Fibroblast of upper back skin (primary cell): ENCODE data around the gene ANKK1.
A peak's percentile ranks its signal among the peaks of the same experiment; 100 is the strongest.

Source experiments
- DNase-seq: peaks from one replicate; pipeline ENCODE4 v3.0.0-alpha.2; 2013

Gene ANKK1

DNA sequence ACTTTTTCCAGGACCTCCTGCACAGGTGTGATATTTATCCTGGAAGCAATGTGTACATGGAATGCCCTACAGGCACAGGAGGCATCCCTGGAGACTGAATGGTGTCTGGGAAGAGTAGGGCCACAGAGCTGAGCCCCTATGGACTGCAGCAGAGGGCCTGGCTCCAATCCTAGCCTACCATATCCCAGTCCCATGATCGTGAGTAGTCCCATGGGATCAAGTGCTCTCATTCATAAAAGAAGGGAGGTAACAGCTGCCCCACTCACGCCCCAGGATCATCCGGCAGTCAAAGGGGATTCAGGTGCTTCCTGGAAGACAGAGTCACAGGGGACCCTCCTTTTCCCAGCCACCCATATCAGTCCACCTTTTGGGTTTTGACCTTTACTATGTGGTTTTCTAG, 24.0 kb downstream of the ANKK1 start:
- no peak for DNase-seq

- DNase-seq: no peak
These were observed 25.1 kb downstream of the ANKK1 start for GRCh38 chr11:113412675-113413074.

DNA sequence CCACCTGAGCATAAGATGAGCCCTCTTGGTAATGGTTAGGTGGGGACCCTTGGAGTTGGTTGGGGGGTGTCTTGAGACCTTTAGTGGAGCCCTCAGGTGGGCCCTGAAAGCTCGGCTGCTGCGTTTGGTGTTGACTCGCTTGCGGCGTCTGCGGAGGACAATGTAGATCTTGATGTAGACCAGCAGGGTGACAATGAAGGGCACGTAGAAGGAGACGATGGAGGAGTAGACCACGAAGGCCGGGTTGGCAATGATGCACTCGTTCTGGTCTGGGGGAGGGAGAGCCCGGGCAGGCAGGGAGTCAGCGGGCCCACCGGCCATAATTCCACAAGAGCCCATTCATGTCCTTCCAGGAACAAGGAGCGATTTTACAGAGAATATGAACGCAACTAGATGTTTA, 27.8 kb downstream of the ANKK1 start:
- no peak for DNase-seq

GRCh38 chr11:113417428-113417827, 29.8 kb downstream of the ANKK1 start:
- DNase-seq: no peak

DNA sequence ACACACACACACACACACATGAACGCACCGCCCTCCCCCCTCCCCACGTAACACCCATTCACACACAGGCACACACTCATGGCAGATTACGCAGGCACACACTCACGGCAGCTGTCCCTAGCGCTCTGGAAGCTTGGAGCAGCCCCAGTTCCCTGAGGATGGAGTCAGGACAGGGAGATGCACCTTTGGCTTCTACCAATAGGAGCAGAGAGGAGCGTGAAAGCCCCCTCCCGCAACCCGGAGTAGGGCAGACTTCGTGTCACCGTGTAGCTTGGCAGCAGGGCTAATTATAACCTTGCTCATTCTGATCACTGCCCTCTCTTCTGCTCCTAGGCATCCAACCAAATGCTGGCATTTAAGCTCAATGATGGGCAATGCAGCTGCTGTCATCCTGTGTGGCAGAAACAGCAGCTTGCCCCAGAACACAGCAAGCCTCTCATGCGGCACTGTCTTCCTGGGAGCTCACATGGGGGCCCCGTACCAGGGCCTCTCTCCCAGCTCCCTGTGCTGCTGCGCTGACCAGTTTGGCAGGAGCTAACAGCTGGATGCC, 31.9 kb downstream of the ANKK1 start:
- no peak for DNase-seq

DNA sequence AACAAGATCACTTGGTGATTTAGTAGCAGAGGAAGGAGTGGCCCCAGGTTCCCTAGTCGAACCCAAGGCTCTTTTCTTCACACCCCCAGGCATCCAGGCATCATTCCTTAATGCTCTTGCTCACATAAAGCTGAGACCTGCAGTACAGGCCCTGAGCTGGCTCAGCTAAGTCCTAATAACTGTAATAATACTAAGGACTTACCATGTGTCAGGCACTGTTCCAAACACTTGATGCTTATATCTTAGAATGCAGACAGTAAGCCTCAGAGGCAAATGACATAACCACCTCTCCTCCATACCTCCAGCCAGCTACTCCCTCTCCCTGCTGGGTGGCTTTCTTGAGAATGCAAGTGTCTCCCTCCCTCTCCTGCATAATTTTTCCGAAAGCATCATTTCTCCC, 33.2 kb downstream of the ANKK1 start:
- no peak for DNase-seq

DNA sequence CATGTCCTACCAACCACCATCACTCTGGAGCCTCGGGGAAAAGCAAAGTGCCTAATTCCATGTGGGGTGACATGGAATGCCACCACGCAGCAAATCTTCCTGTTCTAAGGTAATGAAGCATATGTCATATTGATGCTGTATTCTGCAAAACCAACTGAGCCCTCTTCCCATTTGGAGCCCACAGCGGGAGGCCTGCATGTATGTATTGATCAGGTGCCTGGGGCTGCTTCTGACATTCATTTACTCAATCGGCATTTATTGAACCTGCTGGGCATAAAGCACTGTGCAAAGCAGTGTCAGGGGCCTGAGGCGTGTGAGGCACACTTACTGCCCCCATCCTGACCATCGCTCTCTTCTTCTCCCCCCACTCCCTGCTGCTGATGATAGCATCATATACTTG, 39.1 kb downstream of the ANKK1 start:
- DNase-seq: no peak

DNA sequence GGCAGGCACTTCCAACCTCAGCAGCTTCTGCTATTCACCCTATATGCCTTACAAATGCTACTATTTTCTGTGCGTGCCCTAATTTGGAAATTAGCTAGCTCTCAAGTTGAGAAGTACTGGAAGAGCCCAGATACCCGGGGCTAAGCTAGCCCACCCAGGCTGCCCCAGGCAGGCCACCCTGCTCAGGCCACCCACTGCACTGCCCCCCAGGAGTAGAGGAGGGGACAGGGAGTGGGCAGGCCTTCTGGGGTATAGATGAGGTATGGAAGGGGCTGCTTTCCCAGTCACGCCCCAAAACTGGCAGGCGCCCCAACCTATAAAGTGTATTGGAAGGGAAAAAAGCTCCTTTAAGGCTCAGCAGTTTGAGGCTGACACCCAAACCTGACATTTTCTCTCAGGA, 44.2 kb downstream of the ANKK1 start:
- DNase-seq: no peak

- no peak for DNase-seq
These were observed 47.8 kb downstream of the ANKK1 start for GRCh38 chr11:113435190-113435968.

DNA sequence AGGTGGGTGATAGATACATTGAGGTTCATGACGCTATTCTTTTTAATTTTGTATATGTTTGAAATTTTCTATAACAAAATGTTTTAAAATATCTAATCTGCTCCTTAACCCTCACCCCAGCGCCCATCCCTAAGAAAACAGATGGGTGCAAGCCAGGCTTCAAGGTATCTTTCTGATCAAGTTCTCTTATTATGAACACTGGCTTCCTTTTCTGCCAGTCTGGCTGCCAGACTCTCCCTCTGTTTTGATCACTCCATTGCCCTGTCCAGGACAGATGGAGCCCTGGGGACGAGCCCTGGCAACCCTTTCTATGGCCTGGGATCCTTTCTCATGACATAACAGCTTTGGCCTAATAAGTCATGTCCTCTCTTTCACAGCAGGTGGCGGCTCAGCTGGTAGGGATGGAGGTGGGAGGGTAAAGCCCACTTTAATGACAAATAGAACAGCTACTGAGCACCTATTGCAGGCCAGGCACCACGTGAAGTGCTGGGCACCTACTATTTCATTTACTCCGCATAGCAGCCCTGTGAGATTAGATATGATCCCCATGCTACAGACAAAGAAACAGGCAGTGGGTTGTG, 49.2 kb downstream of the ANKK1 start:
- no peak for DNase-seq

DNA sequence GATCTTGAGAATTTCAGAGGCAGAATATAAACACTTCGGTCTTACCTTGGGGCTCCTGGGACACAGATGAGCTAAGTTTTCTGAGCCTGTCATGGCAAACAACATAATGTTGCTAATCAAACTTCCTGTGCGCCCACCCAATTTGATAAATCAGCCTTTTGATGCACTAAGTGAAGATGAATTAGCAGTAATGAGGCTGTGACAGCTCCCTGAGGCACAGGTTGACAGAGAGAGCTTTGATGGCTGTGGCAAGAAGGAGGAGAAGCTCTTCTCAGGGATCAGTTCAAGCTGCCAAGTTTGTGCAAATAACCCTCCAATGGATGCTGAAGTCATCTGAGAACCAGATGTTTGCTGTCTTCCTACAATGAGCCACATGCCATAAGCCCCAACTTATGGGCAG, 53.2 kb downstream of the ANKK1 start:
- no peak for DNase-seq

- DNase-seq: no peak
These were observed 57.0 kb downstream of the ANKK1 start for GRCh38 chr11:113444502-113445123.

GRCh38 chr11:113446112-113446511, 58.5 kb downstream of the ANKK1 start:
- DNase-seq: peak; percentile 1

DNA sequence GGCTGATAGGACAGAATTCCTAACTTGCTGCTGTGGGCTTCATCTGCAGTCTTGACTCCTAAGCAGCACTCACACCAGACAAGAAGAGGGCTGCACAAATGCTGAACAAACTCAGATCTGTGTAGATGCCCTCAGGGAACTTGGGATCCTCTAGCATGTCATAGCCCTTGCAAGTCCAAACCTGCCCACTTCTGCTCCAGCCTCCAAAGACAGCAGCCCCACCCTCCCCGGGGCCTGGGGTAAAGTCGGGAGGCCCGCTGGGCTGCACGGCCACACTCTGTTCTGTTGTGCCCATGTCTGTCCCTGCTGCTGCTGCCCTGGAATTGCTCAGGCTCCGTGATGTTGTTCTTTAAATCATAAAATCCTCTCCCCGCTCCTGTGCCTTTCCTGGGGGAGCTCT, 59.4 kb downstream of the ANKK1 start:
- no peak for DNase-seq

DNA sequence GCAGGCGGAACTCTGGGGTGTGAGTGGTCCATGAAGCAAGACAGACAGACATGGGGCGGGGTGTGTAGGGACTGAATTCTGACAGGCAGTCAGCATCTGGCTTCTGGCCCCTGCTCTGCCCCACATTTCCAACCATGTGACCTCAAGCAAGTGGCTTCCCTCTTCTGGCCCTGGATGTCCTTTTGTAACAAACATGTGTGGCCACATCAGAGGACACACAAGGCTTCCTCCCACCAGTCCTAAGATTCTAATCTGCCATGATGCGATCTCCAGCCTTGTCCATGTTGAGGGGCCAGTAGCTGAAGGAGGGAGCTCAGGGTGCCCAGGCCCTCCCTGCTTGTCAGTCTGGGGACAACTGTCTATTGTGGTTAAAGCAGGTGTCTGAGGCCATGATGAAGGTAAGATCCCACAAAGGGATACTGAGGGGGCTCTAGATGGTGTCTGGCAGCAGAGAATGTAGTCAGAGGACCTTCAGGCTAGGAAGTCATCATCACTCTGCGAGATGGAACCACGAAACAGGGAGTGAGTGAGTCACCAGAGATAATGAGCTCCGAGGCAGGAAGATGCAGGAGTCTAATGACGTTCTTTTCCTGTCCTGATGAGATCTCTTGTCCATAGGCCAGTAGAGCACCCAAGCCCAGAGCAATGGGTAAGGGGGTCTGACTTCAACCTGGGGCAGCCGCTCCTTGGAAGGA, 60.2 kb downstream of the ANKK1 start:
- peak; percentile 29 for DNase-seq

GRCh38 chr11:113448316-113448677, 60.7 kb downstream of the ANKK1 start:
- DNase-seq: no peak

DNA sequence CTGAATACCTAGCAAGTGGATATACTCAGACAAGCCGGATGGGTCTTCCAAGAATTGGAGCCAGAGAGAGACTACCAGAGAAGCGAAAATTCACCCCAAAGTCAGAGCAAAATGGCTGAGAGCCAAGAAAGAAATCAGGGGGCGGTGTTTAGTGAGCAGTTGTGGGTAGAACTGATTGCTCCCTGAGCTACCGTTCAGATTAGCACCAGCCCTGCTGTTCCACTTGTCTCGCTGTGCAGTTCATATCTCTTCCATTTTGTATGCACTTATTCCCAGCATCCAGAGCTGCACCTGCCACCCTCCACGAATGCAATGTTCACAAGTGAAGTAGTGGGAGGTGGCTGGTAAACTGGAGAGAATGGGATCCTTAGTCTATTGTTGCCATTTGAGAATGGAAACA, 62.2 kb downstream of the ANKK1 start:
- DNase-seq: no peak
